Activated CD4-positive, alpha-beta T cell treated with anti-CD3 and anti-CD28 coated beads, Interleukin-2, Interleukin-6, amounts not matched to agents 100 ng/mL and 50 ng/mL, durations not matched to agents 16 hours and 8 hours (primary cell): ENCODE data around the gene HNRNPC.
"Not testable (repeated sequence)": the region's sequence is repeated elsewhere in the genome, so short reads cannot be mapped to it uniquely, and the experiment has no call there.

Source experiments
- DNase-seq: peaks from one replicate; pipeline ENCODE4 v3.0.0-alpha.2; 2020

The HNRNPC gene

DNA sequence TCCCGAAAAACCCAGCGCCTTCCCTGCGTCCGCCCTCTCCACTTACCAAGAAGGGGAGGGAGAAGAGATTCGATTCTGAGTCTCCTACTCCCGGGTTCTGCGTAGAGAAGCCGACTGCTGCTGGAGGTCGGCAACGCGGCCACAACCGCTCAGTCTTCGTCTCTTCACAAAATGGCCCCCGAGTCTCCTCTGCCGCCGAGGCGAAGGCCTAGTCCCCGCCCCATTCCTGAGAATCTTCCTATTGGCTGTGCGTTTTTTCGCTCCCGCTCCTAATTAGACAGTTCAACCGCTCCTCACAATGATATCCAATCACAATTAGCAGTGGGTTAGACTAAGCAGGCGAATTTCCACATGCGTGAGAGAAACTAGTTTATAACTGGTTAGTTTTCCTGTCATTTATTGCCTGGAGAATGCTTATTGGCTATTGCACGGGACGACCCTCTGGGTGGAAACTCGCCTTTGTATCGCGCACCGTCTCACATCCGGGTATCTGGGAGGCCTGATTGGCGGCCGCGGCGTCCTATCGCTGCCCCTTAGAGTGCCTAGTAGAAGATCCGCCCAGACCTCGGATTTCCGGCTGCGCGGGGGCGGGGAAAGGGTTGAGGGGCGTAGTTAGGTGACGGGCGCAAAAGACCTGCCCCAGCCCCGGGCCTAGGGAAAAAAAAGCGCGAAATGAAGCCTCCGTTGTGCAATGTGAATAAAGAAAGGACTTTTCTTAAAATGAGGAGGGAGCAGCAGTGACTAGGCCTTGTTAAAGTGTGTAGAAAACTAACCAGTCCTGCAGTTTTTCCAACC is at the start of gene HNRNPC:
TSS of gene HNRNPC (minus strand) at position 191 of the 795 bp plus-strand sequence. CDS start 35,249 bp downstream, outside the sequence.
- DNase-seq, result peak; percentile 100

- no peak for DNase-seq
These were observed 48.2 kb upstream of the HNRNPC start for GRCh38 chr14:21317398-21317797.

DNA sequence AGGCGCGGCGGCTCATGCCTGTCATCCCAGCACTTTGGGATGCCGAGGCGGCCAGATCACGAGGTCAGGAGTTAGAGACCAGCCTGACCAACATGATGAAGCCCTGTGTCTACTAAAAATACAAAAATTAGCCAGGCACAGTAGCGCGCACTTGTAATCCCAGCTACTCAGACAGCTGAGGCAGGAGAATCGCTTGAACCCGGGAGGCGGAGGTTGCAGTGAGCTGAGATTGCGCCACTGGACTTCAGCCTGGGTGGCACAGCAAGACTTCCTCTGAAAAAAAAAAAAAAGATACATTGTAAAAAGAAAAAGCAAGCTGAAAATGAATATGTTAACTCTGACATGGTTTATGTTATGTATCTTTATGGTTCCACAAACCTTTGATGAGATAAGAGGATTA is 44.3 kb upstream of the HNRNPC start:
- DNase-seq, result no peak

DNA sequence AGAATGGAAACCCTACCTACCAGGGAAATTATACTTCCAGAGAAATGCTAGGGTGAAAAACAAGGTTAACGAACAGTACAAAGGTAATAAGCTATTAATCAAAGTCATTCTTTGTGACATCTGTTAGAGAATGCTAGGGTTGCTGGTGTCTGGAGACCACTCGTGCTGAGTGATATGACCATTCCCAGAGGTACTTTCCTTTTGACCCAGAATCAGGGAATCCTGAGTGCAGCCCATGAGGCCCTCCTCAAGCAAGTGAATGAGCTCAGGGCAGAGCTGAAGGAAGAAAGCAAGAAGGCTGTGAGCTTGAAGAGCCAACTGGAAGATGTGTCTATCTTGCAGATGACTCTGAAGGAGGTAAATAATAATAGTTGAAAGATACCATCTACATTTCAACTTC is 42.4 kb upstream of the HNRNPC start:
- DNase-seq, result no peak

DNA sequence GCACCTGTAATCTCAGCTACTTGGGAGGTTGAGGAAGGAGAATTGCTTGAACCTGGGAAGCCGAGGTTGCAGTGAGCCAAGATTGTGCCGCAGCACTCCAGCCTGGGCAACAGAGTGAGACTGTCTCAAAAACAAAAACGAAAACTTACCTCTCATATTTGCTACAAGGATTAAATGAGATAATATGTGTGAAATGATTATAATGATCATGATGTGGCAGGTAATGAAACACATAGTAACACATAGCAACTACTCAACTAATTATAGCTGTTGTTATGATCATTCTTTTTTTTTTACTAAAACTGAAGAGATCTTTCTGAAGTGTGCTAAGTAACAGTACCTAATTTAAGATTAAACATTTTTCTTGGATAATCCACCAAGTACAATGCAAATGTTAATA is 40.7 kb upstream of the HNRNPC start:
- DNase-seq, result no peak

DNA sequence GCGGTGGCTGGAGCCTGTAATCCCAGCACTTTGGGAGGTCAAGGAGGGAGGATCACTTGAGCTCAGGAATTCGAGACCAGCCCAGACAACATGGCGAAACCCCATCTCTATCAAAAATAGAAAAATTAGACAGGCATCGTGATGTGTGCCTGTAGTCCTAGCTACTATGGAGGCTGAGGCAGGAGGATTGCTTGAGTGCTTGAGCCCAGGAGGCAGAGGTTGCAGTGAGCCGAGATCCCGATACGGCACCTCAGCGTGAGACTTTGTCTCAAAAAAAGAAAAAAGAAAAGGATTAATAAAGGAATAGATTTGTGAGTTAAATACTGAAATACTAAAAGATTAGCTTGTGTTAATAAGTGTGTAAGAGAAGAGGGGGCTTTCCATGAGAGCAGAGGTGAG is 40.0 kb upstream of the HNRNPC start:
- DNase-seq, result no peak

DNA sequence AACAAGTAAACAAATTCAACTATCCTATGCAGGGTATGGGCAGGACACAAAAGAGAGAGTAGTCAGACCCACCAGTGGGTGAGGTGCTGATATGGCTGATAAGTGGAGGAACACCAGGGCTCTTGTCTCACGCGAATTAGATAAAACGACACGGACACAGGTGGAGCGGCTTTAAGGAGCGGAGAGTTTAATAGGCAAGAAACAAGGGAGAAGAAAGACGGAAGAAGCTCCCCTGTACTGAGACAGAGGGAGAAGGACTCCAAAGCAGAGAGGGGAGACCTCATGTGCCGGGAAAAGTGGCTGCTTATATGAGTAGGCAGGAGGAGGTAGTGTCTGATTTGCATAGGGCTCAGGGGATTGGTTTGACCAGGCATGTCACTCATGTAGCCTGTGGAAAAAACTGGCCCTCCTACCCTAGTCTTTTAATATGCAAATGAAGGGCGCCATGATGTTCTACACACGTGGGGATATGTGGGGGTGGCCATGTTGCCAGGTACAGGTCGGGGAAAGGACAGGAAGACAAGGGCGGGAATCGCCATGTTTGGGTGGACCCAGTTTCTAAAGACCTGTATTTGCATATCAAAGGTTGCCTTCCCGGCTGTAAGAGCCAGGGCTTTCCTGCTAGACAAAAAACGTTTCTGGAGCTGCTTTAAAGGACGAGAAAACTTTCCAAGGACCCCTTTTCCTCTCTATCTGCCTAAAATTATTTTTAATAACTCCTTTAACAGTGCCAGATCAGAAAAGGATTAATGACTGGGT is 39.4 kb upstream of the HNRNPC start:
- peak; percentile 88 for DNase-seq

DNA sequence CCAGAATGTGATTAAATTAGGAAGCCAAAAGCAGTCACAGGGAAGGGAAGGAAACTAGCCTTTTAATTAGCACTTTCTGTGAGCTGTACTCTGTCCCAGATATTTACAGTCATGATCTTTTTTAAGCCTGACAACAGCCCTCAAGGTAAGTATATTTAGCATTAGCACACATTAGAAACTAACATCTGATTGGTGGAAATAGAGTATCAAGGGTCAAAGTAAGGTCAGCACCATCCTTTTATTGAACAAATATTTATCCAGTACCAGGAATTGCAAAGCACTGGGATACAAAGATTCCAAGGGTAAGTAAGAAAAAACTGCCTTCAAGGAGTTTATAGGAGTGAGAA is 38.9 kb upstream of the HNRNPC start:
- DNase-seq, result no peak

- DNase-seq, result no peak
These were observed 38.4 kb upstream of the HNRNPC start for GRCh38 chr14:21307637-21308036.

DNA sequence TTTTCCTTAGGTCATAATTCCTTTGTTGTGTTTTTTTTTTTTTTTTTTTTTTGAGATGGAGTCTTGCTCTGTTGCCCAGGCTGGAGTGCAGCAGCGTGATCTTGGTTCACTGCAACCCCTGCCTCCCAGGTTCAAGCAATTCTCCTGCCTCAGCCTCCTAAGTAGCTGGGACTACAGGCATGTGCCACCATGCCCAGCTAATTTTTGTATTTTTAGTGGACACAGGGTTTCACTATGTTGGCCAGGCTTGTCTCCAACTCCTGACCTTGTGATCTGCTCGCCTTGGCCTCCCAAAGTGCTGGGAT is 33.5 kb upstream of the HNRNPC start:
- not testable (repeated sequence) for DNase-seq

DNA sequence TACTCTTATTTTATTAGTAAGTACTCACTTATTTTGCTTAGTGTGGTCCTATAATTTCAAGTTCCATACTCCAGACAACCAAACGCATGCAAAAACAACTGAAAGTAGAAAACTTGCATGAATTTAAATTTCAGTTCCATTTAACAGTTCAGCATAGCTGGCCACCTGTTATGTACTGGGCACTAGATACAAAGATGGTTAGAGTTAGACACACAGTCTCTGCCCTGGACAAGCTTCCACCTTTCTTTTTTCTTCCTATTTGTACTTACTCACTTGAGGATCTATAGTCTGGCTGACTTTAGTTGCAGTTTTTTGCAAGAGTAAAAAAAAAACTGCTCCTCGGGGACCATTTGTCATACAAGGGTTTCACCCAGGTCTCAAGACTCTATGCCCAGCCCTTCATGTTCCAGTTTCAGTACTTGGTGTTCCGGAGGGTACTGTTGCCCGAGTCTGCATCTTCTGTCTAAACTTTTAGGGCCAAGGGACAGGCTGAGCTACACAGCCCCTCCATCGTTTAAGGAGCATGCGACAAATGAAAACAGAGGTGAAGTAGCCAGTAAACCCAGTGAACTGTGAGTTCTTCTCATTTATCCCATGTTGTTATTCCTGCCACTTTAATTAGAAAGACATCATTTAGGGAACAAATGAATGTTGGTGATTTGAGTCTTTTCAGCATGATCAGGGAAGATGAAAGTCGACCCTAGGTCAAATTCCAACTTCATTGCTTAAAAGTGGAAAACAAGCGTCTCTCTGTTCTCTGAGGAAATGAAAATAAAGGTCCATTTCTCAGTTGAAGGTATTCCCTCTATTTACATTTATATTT is 33.0 kb upstream of the HNRNPC start:
- DNase-seq, result no peak

DNA sequence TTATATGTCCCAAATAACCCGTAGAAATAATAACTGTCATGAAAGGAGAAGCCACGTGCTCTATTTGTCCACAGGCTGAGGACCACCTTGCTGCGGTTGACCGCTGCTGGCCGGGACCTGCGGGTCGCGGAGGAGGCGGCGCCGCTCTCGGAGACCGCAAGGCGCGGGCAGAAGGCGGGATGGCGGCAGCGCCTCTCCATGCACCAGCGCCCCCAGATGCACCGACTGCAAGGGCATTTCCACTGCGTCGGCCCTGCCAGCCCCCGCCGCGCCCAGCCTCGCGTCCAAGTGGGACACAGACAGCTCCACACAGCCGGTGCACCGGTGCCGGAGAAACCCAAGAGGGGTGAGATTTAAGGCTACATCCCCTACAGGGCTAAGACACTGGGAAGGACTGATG is 31.6 kb upstream of the HNRNPC start:
- peak; percentile 20 for DNase-seq

- DNase-seq, result no peak
These were observed 30.4 kb upstream of the HNRNPC start for GRCh38 chr14:21299562-21300130.

GRCh38 chr14:21298358-21298757 is 29.1 kb upstream of the HNRNPC start:
- DNase-seq, result no peak

DNA sequence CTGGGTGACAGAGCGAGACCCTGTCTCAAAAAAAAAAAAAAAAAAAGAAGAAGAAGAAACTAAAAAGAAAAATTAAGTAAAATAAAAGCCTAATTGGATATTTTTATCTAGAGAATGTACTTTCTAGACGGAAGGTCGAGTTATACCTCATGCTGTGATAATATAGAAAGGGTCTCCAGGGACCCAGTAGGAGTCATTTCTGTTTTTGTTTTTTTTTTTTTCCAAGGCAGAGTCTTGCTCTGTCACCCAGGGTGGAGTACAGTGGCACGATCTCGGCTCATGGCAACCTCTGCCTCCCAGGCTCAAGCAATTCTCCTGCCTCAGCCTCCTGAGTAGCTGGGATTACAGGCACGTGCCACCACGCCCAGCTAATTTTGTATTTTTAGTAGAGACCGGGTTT is 24.8 kb upstream of the HNRNPC start:
- DNase-seq, result not testable (repeated sequence)

DNA sequence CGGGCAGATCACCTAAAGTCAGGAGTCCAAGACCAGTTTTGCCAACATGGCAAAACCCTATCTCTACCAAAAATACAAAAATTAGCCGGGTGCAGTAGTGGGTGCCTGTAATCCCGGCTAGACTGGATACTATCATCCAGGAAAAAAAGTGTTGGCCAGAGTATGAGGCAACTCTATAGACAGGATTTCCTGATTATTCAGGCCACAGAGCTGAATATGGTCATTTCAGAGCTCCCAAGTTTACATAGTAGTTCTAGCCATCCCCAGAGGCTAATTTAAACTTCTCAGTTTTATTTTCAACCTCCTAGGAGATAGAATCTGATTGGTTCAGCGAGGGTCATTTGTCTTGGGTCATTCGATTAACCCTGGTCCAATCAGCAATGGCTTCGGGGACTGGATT is 17.9 kb upstream of the HNRNPC start:
- no peak for DNase-seq

- DNase-seq, result not testable (repeated sequence)
These were observed 17.3 kb upstream of the HNRNPC start for GRCh38 chr14:21286516-21286915.

- not testable (repeated sequence) for DNase-seq
These were observed 12.7 kb upstream of the HNRNPC start for GRCh38 chr14:21281917-21282316.

DNA sequence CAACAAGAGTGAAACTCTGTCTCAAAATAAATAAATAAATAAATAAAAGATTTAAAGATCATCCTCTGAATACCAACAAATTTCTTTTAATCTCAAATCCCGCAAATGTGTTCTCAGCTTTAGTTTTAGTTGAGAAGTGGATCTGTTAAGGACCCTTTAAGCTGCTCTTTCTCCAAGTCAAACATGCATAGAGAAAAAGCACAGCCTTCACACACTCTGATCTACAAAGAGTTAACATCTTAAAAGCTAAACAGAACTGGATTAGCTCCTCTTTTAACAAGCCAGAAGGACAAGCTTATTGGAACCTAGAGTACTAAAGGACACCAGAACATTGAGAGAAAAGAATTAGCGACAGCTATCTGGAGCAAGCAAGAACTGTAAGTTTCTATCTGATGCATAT is 10.5 kb upstream of the HNRNPC start, which contains the start of gene RPGRIP1:
TSS of gene RPGRIP1 (plus strand) at position 301 of the 400 bp plus-strand sequence. CDS start 7,894 bp downstream, outside the sequence.
- no peak for DNase-seq

- no peak for DNase-seq
These were observed 9.4 kb upstream of the HNRNPC start for GRCh38 chr14:21278632-21279031.

DNA sequence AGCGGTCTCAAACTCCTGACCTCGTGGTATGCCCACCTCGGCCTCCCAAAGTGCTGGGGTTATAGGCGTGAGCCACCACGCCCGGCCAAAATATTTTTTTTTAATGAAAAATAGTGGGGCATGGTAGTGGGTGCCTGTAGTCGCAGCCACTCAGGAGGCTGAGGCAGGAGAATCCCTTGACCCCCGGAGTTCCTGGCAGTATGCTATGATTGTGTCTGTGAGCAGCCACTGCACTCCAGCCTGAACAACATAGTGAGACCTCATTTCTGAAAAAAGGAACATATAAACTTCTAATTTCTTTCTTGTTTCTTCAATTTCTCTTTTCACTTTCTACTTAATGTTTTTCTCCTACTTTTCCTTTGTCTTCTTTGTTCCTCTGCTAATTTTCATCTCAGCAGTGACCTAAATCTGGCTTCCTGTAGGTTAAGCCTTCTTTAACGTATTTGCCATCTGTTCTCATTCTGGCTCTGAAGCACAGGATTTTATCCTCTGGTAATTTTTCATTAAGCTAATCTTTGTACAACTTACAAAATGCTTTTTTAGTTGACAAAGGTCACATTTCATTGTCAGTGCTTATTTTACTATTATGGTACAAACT is 6.1 kb upstream of the HNRNPC start:
- no peak for DNase-seq

DNA sequence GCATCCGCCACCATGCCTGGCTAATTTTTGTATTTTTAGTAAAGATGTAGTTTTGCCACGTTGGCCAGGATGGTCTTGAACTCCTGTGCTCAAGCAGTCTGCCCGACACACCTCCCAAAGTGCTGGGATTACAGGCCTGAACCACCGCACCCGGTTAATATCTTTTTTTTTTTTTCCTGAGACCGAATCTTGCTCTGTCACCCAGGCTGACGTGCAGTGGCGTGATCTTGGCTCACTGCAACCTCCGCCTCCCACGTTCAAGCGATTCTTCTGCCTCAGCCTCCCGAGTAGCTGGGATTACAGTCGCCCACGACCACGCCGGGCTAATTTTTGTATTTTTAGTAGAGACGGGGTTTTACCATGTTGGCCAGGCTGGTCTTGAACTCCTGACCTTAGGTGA is 3.4 kb upstream of the HNRNPC start:
- DNase-seq, result not testable (repeated sequence)
